Pons (tissue), 1 donor: Measurements from ENCODE around the gene COL4A1.
"Not testable (repeated sequence)": the region's sequence is repeated elsewhere in the genome, so short reads cannot be mapped to it uniquely, and the experiment has no call there.

Experiments used
- DNase-seq: peaks from one replicate; pipeline ENCODE4 v3.0.0-alpha.2; 2016; ENCODE audit warnings: low spot score

Gene COL4A1

GRCh38 chr13:110323172-110323891, 16.4 kb upstream of the COL4A1 start:
- no peak for DNase-seq

- DNase-seq, result no peak
Observed at GRCh38 chr13:110322828-110323171, 15.8 kb upstream of the COL4A1 start.

- DNase-seq, result no peak
Observed at GRCh38 chr13:110322126-110322827, 15.3 kb upstream of the COL4A1 start.

- not testable (repeated sequence) for DNase-seq
Observed at GRCh38 chr13:110321573-110321972, 14.6 kb upstream of the COL4A1 start.

DNA sequence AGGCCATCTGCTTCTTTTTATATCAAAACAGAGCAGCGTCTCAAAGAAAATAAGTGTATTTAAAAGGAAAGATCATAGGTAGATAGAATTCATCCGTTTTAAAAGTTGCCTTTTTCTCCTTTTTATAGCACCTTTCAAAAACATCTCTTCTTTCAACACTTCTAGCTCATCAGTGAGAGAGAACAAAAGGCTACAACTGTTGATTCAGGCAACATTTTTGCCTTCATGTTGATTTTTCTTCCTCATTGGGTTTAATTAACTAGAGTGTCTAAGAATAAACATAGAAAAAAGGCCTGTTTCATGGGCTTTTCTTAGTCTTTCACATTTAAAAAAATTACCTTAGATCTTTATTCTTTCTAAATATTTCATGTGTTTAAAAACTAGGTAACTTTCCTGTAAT, 13.7 kb upstream of the COL4A1 start:
- DNase-seq, result no peak

GRCh38 chr13:110319774-110320509, 13.0 kb upstream of the COL4A1 start:
- no peak for DNase-seq

- DNase-seq, result no peak
Observed at GRCh38 chr13:110319397-110319773, 12.4 kb upstream of the COL4A1 start.

- DNase-seq, result no peak
Observed at GRCh38 chr13:110318920-110319319, 12.0 kb upstream of the COL4A1 start.

DNA sequence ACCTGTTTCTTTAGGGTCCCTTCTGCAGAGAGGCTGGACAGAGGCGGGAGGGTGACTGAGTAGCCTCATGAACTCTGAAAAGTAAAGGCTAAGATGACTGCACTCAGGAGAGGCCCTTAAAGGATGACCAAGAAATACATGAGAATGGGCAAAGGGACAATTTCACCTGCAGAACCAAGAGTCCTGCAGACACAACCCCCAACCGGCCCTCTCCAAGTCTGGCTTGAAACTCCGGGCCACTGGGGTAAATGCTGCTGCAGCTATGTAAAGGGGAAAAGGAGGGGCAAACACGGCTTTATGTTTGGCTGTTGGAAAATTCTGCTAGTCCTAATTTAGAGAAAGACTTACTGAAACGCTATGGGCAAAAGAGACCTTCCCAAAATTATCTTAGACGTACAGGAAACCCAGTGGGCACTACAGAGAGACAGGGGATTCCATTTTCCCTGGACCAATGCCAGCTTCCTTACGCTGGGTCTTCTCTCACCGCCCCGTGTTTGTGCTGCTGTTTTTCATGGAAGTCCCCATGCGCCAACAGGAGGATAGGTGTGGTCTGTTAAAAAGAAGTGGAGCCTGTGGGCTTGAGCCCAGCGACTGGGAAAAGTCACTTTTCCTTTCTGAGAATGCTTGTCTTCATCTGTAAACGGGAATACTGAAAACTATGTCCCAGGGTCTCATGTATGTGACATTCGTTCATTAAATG, 10.7 kb upstream of the COL4A1 start:
- DNase-seq, result no peak

GRCh38 chr13:110317093-110317492, 10.1 kb upstream of the COL4A1 start:
- DNase-seq, result no peak

GRCh38 chr13:110316196-110316595, 9.2 kb upstream of the COL4A1 start:
- no peak for DNase-seq

DNA sequence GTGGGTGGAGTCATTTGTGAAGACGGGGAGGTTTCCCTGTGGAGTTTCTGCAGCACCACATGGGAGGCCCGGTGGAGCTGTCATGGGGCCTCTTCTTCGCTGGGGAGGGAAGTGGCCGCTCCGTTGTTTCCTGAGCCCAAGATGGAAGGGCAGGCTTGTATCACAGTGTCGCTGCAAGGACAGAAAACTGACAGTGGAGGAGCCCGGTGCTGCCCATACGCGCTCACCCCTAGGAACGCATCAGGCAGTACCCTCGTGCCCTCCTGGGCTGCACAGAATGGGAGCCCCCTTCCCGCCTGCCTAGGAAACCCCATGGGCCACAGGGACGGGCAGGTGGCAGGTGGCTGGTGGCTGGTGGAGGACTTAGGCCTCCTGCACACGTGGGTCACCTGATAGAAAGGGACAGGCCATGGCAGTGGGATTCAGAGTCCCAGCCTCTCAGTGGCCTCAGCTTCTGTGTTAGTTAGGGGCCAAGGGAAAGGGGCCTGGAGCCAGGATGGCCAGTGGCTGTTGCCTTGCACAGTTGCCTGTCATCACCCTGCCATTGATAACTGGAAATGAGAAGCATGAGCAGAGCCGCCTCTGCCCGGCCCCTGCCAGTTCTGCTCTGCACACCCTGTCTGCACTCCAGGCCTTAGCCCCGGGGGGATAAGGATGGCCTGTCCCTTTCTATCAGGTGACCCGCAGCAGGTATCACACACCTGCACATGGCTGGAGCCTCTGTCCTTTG, 7.7 kb upstream of the COL4A1 start:
- DNase-seq, result no peak

DNA sequence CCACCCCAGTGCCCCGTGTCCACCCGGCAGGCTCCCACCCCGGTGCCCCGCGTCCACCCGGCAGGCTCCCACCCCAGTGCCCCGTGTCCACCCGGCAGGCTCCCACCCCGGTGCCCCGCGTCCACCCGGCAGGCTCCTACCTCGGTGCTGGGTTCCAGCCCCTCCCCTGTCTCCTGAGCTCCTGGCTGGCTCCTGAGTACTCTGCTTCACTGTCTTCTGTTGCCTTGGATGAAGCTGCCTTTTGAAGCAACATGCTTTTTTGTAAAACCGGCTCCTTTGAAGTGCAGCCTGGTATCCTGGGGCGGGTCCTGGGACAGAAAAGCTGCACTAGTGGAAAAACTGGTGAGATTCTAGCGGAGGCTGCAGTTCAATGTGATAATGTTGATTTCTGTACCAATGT, 6.8 kb upstream of the COL4A1 start:
- not testable (repeated sequence) for DNase-seq

DNA sequence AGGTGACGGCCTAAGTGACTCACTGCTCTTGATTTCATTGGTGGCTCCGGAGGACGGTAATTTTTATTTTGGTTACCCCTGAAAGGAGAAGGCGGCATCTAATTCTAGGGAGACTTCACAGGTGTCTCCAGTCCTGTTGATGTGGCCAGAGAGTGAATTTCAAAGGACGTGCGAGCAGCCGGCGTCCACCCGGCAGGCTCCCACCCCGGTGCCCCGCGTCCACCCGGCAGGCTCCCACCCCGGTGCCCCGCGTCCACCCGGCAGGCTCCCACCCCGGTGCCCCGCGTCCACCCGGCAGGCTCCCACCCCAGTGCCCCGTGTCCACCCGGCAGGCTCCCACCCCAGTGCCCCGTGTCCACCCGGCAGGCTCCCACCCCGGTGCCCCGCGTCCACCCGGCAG, 6.3 kb upstream of the COL4A1 start:
- not testable (repeated sequence) for DNase-seq

DNA sequence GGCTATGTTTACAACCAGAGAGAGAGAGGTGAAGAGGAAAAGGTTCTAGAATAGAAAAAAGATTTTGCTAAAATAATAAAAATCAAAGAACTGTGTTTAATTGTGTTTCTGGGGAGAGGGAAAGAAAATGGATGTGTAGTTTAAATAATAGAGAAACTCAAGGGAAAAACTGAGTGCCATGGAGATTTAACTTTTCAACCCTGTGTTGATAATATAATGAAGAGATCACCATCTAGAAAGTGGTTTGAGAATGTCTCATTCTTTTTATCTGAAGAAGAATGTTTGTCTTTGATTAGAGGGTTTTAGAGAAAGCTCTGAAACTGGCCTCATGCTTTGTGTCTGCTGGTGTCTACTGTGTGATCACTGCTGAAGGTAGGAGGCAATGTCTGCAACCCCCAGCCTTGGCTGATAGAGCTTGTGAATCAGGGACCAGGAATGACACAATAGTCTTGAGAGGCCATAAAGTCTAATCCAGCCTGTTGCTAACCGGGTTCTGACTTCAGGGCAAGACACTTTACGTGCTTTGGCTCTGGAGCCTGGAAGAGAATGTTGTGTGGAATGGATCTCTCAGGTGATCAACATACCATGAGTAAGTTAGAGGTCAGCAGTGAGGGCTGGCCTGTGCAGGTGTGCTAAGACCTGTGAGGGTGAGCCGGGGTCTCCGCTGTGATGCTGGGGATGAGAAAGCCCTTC, 5.5 kb upstream of the COL4A1 start:
- no peak for DNase-seq

- DNase-seq, result no peak
Observed at GRCh38 chr13:110311443-110312338, 4.7 kb upstream of the COL4A1 start.

GRCh38 chr13:110310541-110311442, 3.8 kb upstream of the COL4A1 start:
- DNase-seq, result no peak

DNA sequence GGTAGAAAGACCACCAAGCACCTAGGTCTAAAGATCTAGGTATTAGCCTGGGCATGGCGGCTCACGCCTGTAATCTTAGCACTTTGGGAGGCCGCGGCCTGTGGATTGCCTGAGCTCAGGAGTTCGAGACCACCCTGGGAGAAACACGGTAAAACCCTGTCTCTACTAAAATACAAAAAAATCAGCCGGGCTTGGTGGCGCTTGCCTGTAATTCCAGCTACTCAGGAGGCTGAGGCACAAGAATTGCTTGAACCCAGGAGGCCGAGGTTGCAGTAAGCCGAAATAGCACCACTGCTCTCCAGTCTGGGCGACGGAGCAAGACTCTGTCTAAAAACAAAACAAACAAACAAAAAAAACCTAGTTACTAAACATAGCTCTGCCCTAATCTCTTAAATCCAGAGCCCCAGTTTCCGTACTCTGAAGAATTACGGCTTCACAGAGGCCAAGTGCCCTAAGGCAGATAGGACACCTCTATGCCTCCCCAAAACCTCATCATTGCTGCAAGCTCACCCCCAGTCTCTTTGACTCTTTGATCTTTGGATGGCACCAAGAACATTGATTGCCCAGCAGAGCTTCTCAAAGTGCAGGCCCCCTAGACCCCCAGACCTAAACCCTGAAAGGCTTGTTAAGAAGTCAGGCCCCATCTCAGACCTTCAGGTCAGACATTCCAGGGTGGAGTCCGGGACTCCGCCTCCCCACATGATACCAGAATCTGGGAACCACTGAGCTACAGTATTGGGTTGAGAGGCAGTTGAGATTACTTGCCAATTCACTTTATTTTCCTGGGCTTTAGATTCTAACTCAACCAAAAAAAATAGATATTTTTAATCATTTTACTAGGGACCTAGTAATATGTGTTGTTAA, 2.9 kb upstream of the COL4A1 start:
- no peak for DNase-seq
